H1 (cell line): ENCODE data around the gene MED31. TPM values are rescaled to one million over a fixed set of nuclear protein-coding genes. Genes with fewer than 3 reads are reported as not detected.

Source experiments
- BRCA1 ChIP-seq: IDR thresholded peaks from 2 replicates; pipeline ENCODE4 v1.6.1; 2012; ENCODE audit warnings: low read depth, low read length, improper control_type of control experiment
- GTF2F1 ChIP-seq: IDR thresholded peaks from 2 replicates; pipeline ENCODE4 v1.6.1; 2012; ENCODE audit warnings: low read depth, low read length, improper control_type of control experiment, borderline replicate concordance
- PHF8 ChIP-seq: fragments of 200-600 bp; sonication (generic); conservative IDR thresholded peaks from 2 replicates; pipeline ENCODE4 v1.7.1; 2012; ENCODE audit warnings: low read depth, mild to moderate bottlenecking, inconsistent platforms, low read length, moderate library complexity
- RAD21 ChIP-seq, 2 experiments: IDR thresholded peaks in 1 of 2; conservative IDR thresholded peaks in 1 of 2; 2 replicates each; pipeline ENCODE4 v1.6.1; 2011; ENCODE audit warnings: low read depth in 2 of 2, low read length in 2 of 2, improper control_type of control experiment in 1 of 2, inconsistent platforms in 1 of 2, mild to moderate bottlenecking in 1 of 2, moderate library complexity in 1 of 2
- TCF12 ChIP-seq: IDR thresholded peaks from 2 replicates; pipeline ENCODE4 v1.6.1; 2011; ENCODE audit warnings: low read depth, mild to moderate bottlenecking, low read length
- polyA plus RNA-seq, 7 experiments: library from polyadenylated mRNA; depleted of rRNA in 3 of 7; stranded (reverse) in 5 of 7; unstranded in 2 of 7; fragments of >200 nt in 5 of 7; fragments of 200-250 nt in 2 of 7; gene quantifications; 1 replicate in 5 of 7; 2 replicates in 1 of 7; 4 replicates in 1 of 7; pipeline versions ENCODE4 v1.2.1 to v1.2.3, GENCODE V29; 2011 to 2013; ENCODE audit warnings: missing spikeins in 2 of 7, mixed read lengths in 2 of 7
- total RNA-seq: library from RNA; stranded (reverse); fragmentation: NEBNext Ultra II Directional; extraction: Animal tissue kit (Norgen Biotek cat#: 25700); gene quantifications from 2 replicates; pipeline ENCODE4 v1.2.1, GENCODE V29; 2021
- TF ChIP-seq, protein P1 (sequence below): fragments of 300-600 bp; sonication (generic); IDR thresholded peaks from 2 replicates; pipeline ENCODE4 v1.7.1; 2012; ENCODE audit warnings: low read length, moderate library complexity, mild to moderate bottlenecking, inconsistent platforms; ENCODE audit not compliant: insufficient replicate concordance
- TF ChIP-seq, protein P2 (sequence below): IDR thresholded peaks from 2 replicates; pipeline ENCODE4 v1.6.1; 2012; ENCODE audit warnings: inconsistent platforms

Gene MED31
- total and polyA plus RNA-seq, 2 of the 8 experiments (the other 6 are each of a cell fraction or from before 2014, with no cell fraction given) = 4.6 to 12.3 TPM

DNA sequence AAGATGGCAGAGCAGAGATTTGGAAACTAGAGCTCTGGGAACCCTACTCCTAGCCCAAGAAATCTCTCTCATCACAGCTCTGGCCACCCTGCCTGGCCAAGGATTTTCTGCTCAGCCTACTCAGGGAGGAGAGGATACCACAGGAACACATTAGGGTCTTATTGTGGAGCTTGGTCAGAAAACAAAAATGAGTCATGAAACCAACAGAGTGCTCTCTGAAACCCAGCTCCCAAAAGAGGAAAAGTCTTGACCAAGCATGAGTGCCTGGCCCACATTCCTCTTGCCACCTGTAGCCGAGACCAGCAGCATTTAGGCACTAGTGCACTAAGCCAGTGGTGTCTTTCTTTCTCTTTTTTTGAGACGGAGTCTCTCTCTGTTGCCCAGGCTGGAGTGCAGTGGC lies 43.6 kb upstream of the MED31 start (continued):
- TF ChIP-seq RAD21 (IDR thresholded peaks at IDR 0.05 in 1 of 2, conservative IDR thresholded peaks at IDR 0.05 in 1 of 2; ENCODE audit: low read depth in 2 of 2, low read length in 2 of 2) = no peak
- no peak for TF ChIP-seq BRCA1
- TF ChIP-seq TCF12 = no peak
- no peak for TF ChIP-seq GTF2F1
- TF ChIP-seq PHF8 = no peak
- TF ChIP-seq, protein P1, sequence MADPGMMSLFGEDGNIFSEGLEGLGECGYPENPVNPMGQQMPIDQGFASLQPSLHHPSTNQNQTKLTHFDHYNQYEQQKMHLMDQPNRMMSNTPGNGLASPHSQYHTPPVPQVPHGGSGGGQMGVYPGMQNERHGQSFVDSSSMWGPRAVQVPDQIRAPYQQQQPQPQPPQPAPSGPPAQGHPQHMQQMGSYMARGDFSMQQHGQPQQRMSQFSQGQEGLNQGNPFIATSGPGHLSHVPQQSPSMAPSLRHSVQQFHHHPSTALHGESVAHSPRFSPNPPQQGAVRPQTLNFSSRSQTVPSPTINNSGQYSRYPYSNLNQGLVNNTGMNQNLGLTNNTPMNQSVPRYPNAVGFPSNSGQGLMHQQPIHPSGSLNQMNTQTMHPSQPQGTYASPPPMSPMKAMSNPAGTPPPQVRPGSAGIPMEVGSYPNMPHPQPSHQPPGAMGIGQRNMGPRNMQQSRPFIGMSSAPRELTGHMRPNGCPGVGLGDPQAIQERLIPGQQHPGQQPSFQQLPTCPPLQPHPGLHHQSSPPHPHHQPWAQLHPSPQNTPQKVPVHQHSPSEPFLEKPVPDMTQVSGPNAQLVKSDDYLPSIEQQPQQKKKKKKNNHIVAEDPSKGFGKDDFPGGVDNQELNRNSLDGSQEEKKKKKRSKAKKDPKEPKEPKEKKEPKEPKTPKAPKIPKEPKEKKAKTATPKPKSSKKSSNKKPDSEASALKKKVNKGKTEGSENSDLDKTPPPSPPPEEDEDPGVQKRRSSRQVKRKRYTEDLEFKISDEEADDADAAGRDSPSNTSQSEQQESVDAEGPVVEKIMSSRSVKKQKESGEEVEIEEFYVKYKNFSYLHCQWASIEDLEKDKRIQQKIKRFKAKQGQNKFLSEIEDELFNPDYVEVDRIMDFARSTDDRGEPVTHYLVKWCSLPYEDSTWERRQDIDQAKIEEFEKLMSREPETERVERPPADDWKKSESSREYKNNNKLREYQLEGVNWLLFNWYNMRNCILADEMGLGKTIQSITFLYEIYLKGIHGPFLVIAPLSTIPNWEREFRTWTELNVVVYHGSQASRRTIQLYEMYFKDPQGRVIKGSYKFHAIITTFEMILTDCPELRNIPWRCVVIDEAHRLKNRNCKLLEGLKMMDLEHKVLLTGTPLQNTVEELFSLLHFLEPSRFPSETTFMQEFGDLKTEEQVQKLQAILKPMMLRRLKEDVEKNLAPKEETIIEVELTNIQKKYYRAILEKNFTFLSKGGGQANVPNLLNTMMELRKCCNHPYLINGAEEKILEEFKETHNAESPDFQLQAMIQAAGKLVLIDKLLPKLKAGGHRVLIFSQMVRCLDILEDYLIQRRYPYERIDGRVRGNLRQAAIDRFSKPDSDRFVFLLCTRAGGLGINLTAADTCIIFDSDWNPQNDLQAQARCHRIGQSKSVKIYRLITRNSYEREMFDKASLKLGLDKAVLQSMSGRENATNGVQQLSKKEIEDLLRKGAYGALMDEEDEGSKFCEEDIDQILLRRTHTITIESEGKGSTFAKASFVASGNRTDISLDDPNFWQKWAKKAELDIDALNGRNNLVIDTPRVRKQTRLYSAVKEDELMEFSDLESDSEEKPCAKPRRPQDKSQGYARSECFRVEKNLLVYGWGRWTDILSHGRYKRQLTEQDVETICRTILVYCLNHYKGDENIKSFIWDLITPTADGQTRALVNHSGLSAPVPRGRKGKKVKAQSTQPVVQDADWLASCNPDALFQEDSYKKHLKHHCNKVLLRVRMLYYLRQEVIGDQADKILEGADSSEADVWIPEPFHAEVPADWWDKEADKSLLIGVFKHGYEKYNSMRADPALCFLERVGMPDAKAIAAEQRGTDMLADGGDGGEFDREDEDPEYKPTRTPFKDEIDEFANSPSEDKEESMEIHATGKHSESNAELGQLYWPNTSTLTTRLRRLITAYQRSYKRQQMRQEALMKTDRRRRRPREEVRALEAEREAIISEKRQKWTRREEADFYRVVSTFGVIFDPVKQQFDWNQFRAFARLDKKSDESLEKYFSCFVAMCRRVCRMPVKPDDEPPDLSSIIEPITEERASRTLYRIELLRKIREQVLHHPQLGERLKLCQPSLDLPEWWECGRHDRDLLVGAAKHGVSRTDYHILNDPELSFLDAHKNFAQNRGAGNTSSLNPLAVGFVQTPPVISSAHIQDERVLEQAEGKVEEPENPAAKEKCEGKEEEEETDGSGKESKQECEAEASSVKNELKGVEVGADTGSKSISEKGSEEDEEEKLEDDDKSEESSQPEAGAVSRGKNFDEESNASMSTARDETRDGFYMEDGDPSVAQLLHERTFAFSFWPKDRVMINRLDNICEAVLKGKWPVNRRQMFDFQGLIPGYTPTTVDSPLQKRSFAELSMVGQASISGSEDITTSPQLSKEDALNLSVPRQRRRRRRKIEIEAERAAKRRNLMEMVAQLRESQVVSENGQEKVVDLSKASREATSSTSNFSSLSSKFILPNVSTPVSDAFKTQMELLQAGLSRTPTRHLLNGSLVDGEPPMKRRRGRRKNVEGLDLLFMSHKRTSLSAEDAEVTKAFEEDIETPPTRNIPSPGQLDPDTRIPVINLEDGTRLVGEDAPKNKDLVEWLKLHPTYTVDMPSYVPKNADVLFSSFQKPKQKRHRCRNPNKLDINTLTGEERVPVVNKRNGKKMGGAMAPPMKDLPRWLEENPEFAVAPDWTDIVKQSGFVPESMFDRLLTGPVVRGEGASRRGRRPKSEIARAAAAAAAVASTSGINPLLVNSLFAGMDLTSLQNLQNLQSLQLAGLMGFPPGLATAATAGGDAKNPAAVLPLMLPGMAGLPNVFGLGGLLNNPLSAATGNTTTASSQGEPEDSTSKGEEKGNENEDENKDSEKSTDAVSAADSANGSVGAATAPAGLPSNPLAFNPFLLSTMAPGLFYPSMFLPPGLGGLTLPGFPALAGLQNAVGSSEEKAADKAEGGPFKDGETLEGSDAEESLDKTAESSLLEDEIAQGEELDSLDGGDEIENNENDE = no peak
- TF ChIP-seq, protein P2, sequence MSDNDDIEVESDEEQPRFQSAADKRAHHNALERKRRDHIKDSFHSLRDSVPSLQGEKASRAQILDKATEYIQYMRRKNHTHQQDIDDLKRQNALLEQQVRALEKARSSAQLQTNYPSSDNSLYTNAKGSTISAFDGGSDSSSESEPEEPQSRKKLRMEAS = no peak
- TF ChIP-seq, all 59 proteins: peak for 0
